ENCODE measurements around the gene GHITM. TPM values are rescaled to one million over a fixed set of nuclear protein-coding genes. Genes with fewer than 3 reads are reported as not detected.
"Not testable (repeated sequence)": the region's sequence is repeated elsewhere in the genome, so short reads cannot be mapped to it uniquely, and the experiment has no call there.

GHITM gene
- total and polyA plus RNA-seq, 3 experiments from 2014 or later: 218 to 294 (median 218) TPM

DNA sequence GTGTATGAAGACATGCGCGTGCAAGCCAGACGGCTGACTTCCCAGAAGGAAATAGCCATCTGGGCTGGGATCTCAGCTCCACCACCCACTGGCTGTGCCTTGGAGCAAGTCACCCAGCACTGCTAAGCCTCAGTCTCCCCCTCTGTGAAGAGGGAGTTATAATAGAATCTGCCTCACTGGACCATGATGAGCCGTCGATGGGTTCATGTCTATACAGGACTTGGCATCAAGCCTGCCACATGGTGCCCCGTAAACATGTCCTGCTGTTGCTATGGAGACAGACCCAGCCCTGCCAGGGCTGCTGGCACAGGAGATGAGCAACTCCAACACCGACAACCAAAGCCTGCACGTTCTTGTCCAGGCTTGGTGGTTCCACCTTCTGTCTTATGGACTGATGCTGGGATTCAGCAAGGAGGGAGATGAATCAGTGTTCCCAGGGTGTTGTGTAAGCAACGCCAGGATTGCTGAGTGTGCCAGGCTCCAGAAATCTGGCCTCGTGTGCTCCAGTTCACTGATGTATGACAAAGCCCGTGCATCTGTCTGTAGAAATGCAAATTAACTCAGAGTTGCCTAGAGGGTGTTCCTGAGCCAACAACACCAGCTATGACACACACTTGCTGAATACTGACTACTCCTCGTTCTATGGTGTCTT, 39.9 kb downstream of the GHITM start:
- ChIA-PET POLR2A (no interaction called here), CTCF (no interaction called here)
- H3K4me3 ChIP-seq (ENCODE audit: low read length): no peak overlapping the region
- H3K36me3 ChIP-seq (ENCODE audit: insufficient read depth, low read length): no peaks in the 10 kb centered on the region
- peaks cover 29% of the 10 kb centered on the region for H3K4me1 ChIP-seq (ENCODE audit: insufficient read depth, low read length)
- Mint-ChIP-seq H3K4me3 (no peak overlapping the region), H3K27me3 (no peaks in the 10 kb centered on the region), H3K9me3 (no peaks in the 10 kb centered on the region), H3K27ac (no peak overlapping the region), H3K4me1 (peaks cover 4 to 14% (median 13%) of the 10 kb centered on the region in 3 donors), H3K36me3 (no peaks in the 10 kb centered on the region)
- peak; percentile 14 to 72 (median 26) for DNase-seq
- no peaks in the 10 kb centered on the region for H3K27me3 ChIP-seq (ENCODE audit: insufficient read depth, low read length, poor library complexity, severe bottlenecking)
- no peak overlapping the region for H3K27ac ChIP-seq (ENCODE audit: low read depth, low read length)
- no peaks in the 10 kb centered on the region for H3K9me3 ChIP-seq (ENCODE audit: low read length)

GRCh38 chr10:84180386-84180785, 41.1 kb downstream of the GHITM start:
- H3K9me3 Mint-ChIP-seq, H3K36me3 Mint-ChIP-seq: not testable (repeated sequence)

GRCh38 chr10:84181631-84182030, 42.3 kb downstream of the GHITM start:
- POLR2A ChIA-PET: no interaction called here
- Histone ChIP-seq H3K4me1 (ENCODE audit: insufficient read depth, low read length) (peaks cover 24% of the 10 kb centered on the region), H3K27ac (ENCODE audit: low read depth, low read length) (no peak overlapping the region), H3K4me3 (ENCODE audit: low read length) (no peak overlapping the region), H3K9me3 (ENCODE audit: low read length) (no peaks in the 10 kb centered on the region), H3K36me3 (ENCODE audit: insufficient read depth, low read length) (no peaks in the 10 kb centered on the region), H3K27me3 (ENCODE audit: insufficient read depth, low read length, poor library complexity, severe bottlenecking) (no peaks in the 10 kb centered on the region)
- Mint-ChIP-seq H3K9me3 (no peaks in the 10 kb centered on the region), H3K36me3 (no peaks in the 10 kb centered on the region), H3K4me1 (peaks cover 7 to 10% (median 10%) of the 10 kb centered on the region in 3 donors), H3K4me3 (no peak overlapping the region), H3K27ac (peak overlapping the region in 1 of 8 donors; percentile 10), H3K27me3 (no peaks in the 10 kb centered on the region)
- CTCF ChIA-PET: interaction anchor here (0.9 kb wide), 1 partner anchor 35 kb away, joined by 3 read pairs; no protein-coding TSS in a partner anchor
- DNase-seq: peak in 1 of 5 donors; percentile 10

More at GRCh38 chr10:84180386-84180785, 41.1 kb downstream of the GHITM start:
- H3K36me3 ChIP-seq (ENCODE audit: insufficient read depth, low read length); DNase-seq; POLR2A ChIA-PET; CTCF ChIA-PET; H3K27ac ChIP-seq (ENCODE audit: low read depth, low read length); H3K9me3 ChIP-seq (ENCODE audit: low read length); H3K27me3 Mint-ChIP-seq; H3K4me3 Mint-ChIP-seq; H3K4me3 ChIP-seq (ENCODE audit: low read length); H3K27me3 ChIP-seq (ENCODE audit: insufficient read depth, low read length, poor library complexity, severe bottlenecking): not testable (repeated sequence)
- H3K27ac Mint-ChIP-seq: peak overlapping the region in 1 of 8 donors; percentile 7
- peaks cover 29% of the 10 kb centered on the region for H3K4me1 ChIP-seq (ENCODE audit: insufficient read depth, low read length)
- H3K4me1 Mint-ChIP-seq: peaks cover 7 to 19% (median 17%) of the 10 kb centered on the region in 3 donors

DNA sequence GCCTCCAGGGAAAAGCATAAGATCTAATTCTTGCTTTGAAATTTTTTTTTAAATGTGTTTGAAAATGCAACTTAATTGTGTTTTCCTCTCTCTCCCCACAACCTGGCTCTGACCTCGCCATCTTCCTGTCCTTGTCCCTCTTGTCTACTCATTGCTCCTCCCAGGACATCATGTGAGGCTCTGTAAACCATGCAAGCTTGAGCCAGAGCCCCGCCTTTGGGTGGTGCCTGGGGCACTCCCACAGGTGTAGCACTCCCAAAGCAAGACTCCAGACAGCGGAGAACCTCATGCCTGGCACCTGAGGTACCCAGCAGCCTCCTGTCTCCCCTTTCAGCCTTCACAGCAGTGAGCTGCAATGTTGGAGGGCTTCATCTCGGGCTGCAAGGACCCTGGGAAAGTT, 45.2 kb downstream of the GHITM start:
- Mint-ChIP-seq H3K9me3 (no peaks in the 10 kb centered on the region), H3K4me3 (no peak overlapping the region), H3K4me1 (peaks cover 5 to 7% (median 6%) of the 10 kb centered on the region in 3 donors), H3K27ac (peak overlapping the region in 4 of 8 donors; percentile 3 to 91 (median 35)), H3K27me3 (no peaks in the 10 kb centered on the region), H3K36me3 (no peaks in the 10 kb centered on the region)
- Histone ChIP-seq H3K27me3 (ENCODE audit: insufficient read depth, low read length, poor library complexity, severe bottlenecking) (no peaks in the 10 kb centered on the region), H3K9me3 (ENCODE audit: low read length) (no peaks in the 10 kb centered on the region), H3K27ac (ENCODE audit: low read depth, low read length) (no peak overlapping the region), H3K36me3 (ENCODE audit: insufficient read depth, low read length) (no peaks in the 10 kb centered on the region), H3K4me1 (ENCODE audit: insufficient read depth, low read length) (no peaks in the 10 kb centered on the region), H3K4me3 (ENCODE audit: low read length) (no peak overlapping the region)
- POLR2A ChIA-PET: no interaction called here
- CTCF ChIA-PET: interaction anchor here (1.6 to 1.8 kb wide), 2 partner anchors 30 to 36 kb away, joined by 3 to 4 read pairs; no protein-coding TSS in a partner anchor
- DNase-seq: no peak

- Histone ChIP-seq H3K4me1 (ENCODE audit: insufficient read depth, low read length) (peaks cover 4% of the 10 kb centered on the region), H3K4me3 (ENCODE audit: low read length) (no peak overlapping the region), H3K36me3 (ENCODE audit: insufficient read depth, low read length) (no peaks in the 10 kb centered on the region), H3K27ac (ENCODE audit: low read depth, low read length) (no peak overlapping the region), H3K27me3 (ENCODE audit: insufficient read depth, low read length, poor library complexity, severe bottlenecking) (no peaks in the 10 kb centered on the region), H3K9me3 (ENCODE audit: low read length) (no peaks in the 10 kb centered on the region)
- H3K9me3 Mint-ChIP-seq: no peaks in the 10 kb centered on the region
- H3K4me1 Mint-ChIP-seq: peaks cover 9 to 12% (median 12%) of the 10 kb centered on the region in 3 donors
- no peaks in the 10 kb centered on the region for H3K36me3 Mint-ChIP-seq
- no peak for DNase-seq
- H3K27ac Mint-ChIP-seq: peak overlapping the region in 1 of 8 donors; percentile 57
- POLR2A ChIA-PET: no interaction called here
- H3K4me3 Mint-ChIP-seq: no peak overlapping the region
- no peaks in the 10 kb centered on the region for H3K27me3 Mint-ChIP-seq
- CTCF ChIA-PET: interaction anchor here (1.6 kb wide), 1 partner anchor 29 kb away, joined by 3 read pairs; no protein-coding TSS in a partner anchor
These were observed 46.3 kb downstream of the GHITM start for GRCh38 chr10:84185526-84186175.

- CTCF ChIA-PET: interaction anchor here (1.3 kb wide), 1 partner anchor 41 kb away, joined by 4 read pairs; no protein-coding TSS in a partner anchor
- no peaks in the 10 kb centered on the region for H3K9me3 Mint-ChIP-seq
- H3K4me1 ChIP-seq (ENCODE audit: insufficient read depth, low read length): peaks cover 17% of the 10 kb centered on the region
- H3K27me3 ChIP-seq (ENCODE audit: insufficient read depth, low read length, poor library complexity, severe bottlenecking): peaks cover 7% of the 10 kb centered on the region
- POLR2A ChIA-PET: no interaction called here
- H3K36me3 ChIP-seq (ENCODE audit: insufficient read depth, low read length): no peaks in the 10 kb centered on the region
- H3K36me3 Mint-ChIP-seq: no peaks in the 10 kb centered on the region
- DNase-seq: no peak
- H3K4me3 ChIP-seq (ENCODE audit: low read length): no peak overlapping the region
- peak overlapping the region in 1 of 8 donors; percentile 17 for H3K27ac Mint-ChIP-seq
- H3K4me3 Mint-ChIP-seq: no peak overlapping the region
- no peaks in the 10 kb centered on the region for H3K27me3 Mint-ChIP-seq
- peaks cover 19 to 28% (median 25%) of the 10 kb centered on the region in 3 donors for H3K4me1 Mint-ChIP-seq
- H3K27ac ChIP-seq (ENCODE audit: low read depth, low read length): no peak overlapping the region
- no peaks in the 10 kb centered on the region for H3K9me3 ChIP-seq (ENCODE audit: low read length)
These were observed 49.5 kb downstream of the GHITM start for GRCh38 chr10:84188815-84189214.

DNA sequence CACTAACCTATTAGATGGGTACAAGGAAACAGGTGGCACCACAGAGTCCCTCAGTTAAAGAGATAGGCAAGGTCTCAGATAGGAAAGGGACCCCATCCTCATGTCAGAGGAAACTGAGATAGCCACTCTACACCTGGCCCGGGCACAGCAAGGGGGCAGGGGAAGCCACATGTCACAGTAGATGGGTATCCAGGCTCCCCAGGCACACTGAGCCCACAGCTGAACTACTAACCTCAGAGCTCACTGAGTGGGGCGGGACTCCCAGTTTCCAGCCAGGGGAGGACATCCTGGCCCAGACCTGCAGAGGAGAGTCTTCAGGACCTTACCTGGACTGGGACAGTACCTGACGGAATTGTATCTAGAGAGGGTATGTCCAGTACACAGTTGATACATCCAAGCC, 51.3 kb downstream of the GHITM start:
- ChIA-PET POLR2A (no interaction called here), CTCF (interaction anchor here (2.1 kb wide), 1 partner anchor 42 kb away, joined by 11 read pairs; no protein-coding TSS in a partner anchor)
- Mint-ChIP-seq H3K36me3 (no peaks in the 10 kb centered on the region), H3K4me1 (peaks cover 14 to 35% (median 25%) of the 10 kb centered on the region in 3 donors), H3K27ac (peak overlapping the region in 4 of 8 donors; percentile 2 to 81 (median 48)), H3K27me3 (peaks cover 0 to 4% of the 10 kb centered on the region in 2 donors), H3K9me3 (no peaks in the 10 kb centered on the region), H3K4me3 (peak overlapping the region in 3 of 7 donors; percentile 2 to 21 (median 12))
- DNase-seq: no peak
- H3K9me3 ChIP-seq (ENCODE audit: low read length): no peaks in the 10 kb centered on the region
- H3K4me3 ChIP-seq (ENCODE audit: low read length): no peak overlapping the region
- peaks cover 28% of the 10 kb centered on the region for H3K4me1 ChIP-seq (ENCODE audit: insufficient read depth, low read length)
- H3K36me3 ChIP-seq (ENCODE audit: insufficient read depth, low read length): no peaks in the 10 kb centered on the region
- peaks cover 19% of the 10 kb centered on the region for H3K27me3 ChIP-seq (ENCODE audit: insufficient read depth, low read length, poor library complexity, severe bottlenecking)
- no peak overlapping the region for H3K27ac ChIP-seq (ENCODE audit: low read depth, low read length)

GRCh38 chr10:84191106-84191505, 51.8 kb downstream of the GHITM start:
- H3K27ac ChIP-seq (ENCODE audit: low read depth, low read length): no peak overlapping the region
- H3K9me3 Mint-ChIP-seq: no peaks in the 10 kb centered on the region
- peak overlapping the region in 6 of 7 donors; percentile 2 to 33 (median 15) for H3K4me3 Mint-ChIP-seq
- H3K27ac Mint-ChIP-seq: peak overlapping the region in 6 of 8 donors; percentile 0 to 81 (median 14)
- peaks cover 19% of the 10 kb centered on the region for H3K27me3 ChIP-seq (ENCODE audit: insufficient read depth, low read length, poor library complexity, severe bottlenecking)
- no peak overlapping the region for H3K4me3 ChIP-seq (ENCODE audit: low read length)
- POLR2A ChIA-PET: interaction anchor here (1.0 kb wide), 1 partner anchor 52 kb away, joined by 3 read pairs; the partner anchor contains the start of gene GHITM
- peaks cover 28% of the 10 kb centered on the region for H3K4me1 ChIP-seq (ENCODE audit: insufficient read depth, low read length)
- H3K27me3 Mint-ChIP-seq: peaks cover 0 to 5% of the 10 kb centered on the region in 2 donors
- CTCF ChIA-PET: interaction anchor here (1.0 to 2.1 kb wide), 2 partner anchors 14 to 43 kb away, joined by 3 to 11 read pairs; no protein-coding TSS in a partner anchor
- no peaks in the 10 kb centered on the region for H3K36me3 ChIP-seq (ENCODE audit: insufficient read depth, low read length)
- DNase-seq: peak; percentile 11 to 60 (median 36)
- peaks cover 14 to 37% (median 25%) of the 10 kb centered on the region in 3 donors for H3K4me1 Mint-ChIP-seq
- no peaks in the 10 kb centered on the region for H3K9me3 ChIP-seq (ENCODE audit: low read length)
- H3K36me3 Mint-ChIP-seq: no peaks in the 10 kb centered on the region
